Keratinocyte (primary cell): ENCODE results near the gene TELO2. TPM values are rescaled to one million over a fixed set of nuclear protein-coding genes. Genes with fewer than 3 reads are reported as not detected.

Experiments
- DNase-seq: peaks from one replicate; pipeline ENCODE4 v3.0.0-alpha.2; 2011; ENCODE audit warnings: low read depth, missing footprints, low spot score
- FAIRE-seq: peaks from 2 replicates; lab custom pipeline; 2011; peaks lifted over from hg19 to GRCh38; lab: Jason Lieb, UNC
- H2AFZ ChIP-seq: 2 replicates; pipeline ENCODE4 v1.6.0; 2012; ENCODE audit warnings: low read length, control low read depth, inconsistent platforms; ENCODE audit not compliant: control insufficient read depth
- H3K27ac ChIP-seq: 2 replicates; pipeline ENCODE4 v1.5.1; 2011; ENCODE audit warnings: low read length; ENCODE audit not compliant: control insufficient read depth, insufficient read depth
- H3K27me3 ChIP-seq: 3 replicates; pipeline ENCODE4 v1.6.0; 2011; ENCODE audit warnings: low read length; ENCODE audit not compliant: control insufficient read depth, insufficient read depth; ENCODE audit errors: extremely low read depth
- H3K36me3 ChIP-seq, 2 experiments: 2 replicates in 1 of 2; 3 replicates in 1 of 2; pipeline ENCODE4 v1.5.1; 2011; ENCODE audit warnings: low read length in 2 of 2, mild to moderate bottlenecking in 1 of 2; ENCODE audit not compliant: control insufficient read depth in 2 of 2, insufficient read depth in 2 of 2; ENCODE audit errors: extremely low read depth in 1 of 2
- H3K4me1 ChIP-seq: 3 replicates; pipeline ENCODE4 v1.5.1; 2011; ENCODE audit warnings: low read length; ENCODE audit not compliant: control insufficient read depth, insufficient read depth; ENCODE audit errors: extremely low read depth
- H3K4me2 ChIP-seq: 3 replicates; pipeline ENCODE4 v1.6.0; 2011; ENCODE audit warnings: low read depth, low read length; ENCODE audit not compliant: control insufficient read depth, insufficient read depth; ENCODE audit errors: extremely low read depth
- H3K4me3 ChIP-seq, 3 experiments: fragments of 200-600 bp in 1 of 3; sonication (generic) in 1 of 3; 2 replicates in 2 of 3; 3 replicates in 1 of 3; pipeline ENCODE4 v1.5.1; 2011 to 2016; ENCODE audit warnings: low read length in 3 of 3, mild to moderate bottlenecking in 3 of 3, control low read depth in 2 of 3, inconsistent platforms in 1 of 3, low read depth in 1 of 3, mixed read lengths in 1 of 3, mixed run types in 1 of 3, moderate library complexity in 1 of 3; ENCODE audit not compliant: control insufficient read depth in 2 of 3, insufficient read depth in 2 of 3; ENCODE audit errors: extremely low read depth in 1 of 3
- H3K79me2 ChIP-seq: 2 replicates; pipeline ENCODE4 v1.6.0; 2012; ENCODE audit warnings: low read length; ENCODE audit not compliant: control insufficient read depth, insufficient read depth
- H3K9ac ChIP-seq: 3 replicates; pipeline ENCODE4 v1.6.0; 2011; ENCODE audit warnings: low read length; ENCODE audit not compliant: control insufficient read depth, insufficient read depth; ENCODE audit errors: extremely low read depth
- H3K9me1 ChIP-seq: 3 replicates; pipeline ENCODE4 v1.6.0; 2011; ENCODE audit warnings: low read length; ENCODE audit not compliant: control insufficient read depth, insufficient read depth; ENCODE audit errors: extremely low read depth
- H3K9me3 ChIP-seq: 2 replicates; pipeline ENCODE4 v1.5.1; 2012; ENCODE audit warnings: low read depth, low read length; ENCODE audit not compliant: control insufficient read depth
- H4K20me1 ChIP-seq: 3 replicates; pipeline ENCODE4 v1.6.0; 2011; ENCODE audit warnings: low read length; ENCODE audit not compliant: control insufficient read depth, insufficient read depth; ENCODE audit errors: extremely low read depth
- EZH2 ChIP-seq: IDR thresholded peaks from one replicate; pipeline ENCODE4 v1.6.1; 2012; ENCODE audit warnings: inconsistent platforms, mild to moderate bottlenecking, low read length, moderate library complexity
- dilution Hi-C: fragments of 300-500 bp; cut with MboI; formaldehyde crosslinking; loops from one replicate; pipeline ENCODE4 v1.7.0; 2020; ENCODE audit warnings: low sequenced_read_pairs; ENCODE audit not compliant: extremely low pct_ligation_motif_present
- polyA plus RNA-seq, 5 experiments: library from polyadenylated mRNA; depleted of rRNA in 3 of 5; stranded (reverse) in 3 of 5; stranded (forward) in 1 of 5; unstranded in 1 of 5; fragments of >200 nt; gene quantifications; 1 replicate in 1 of 5; 2 replicates in 3 of 5; 3 replicates in 1 of 5; pipeline versions ENCODE4 v1.2.1 to v1.2.3, GENCODE V29; 2011 to 2012; ENCODE audit warnings: missing spikeins in 2 of 5, low read depth in 1 of 5, low replicate concordance in 1 of 5
- TF ChIP-seq, protein P1 (sequence below), 3 experiments: IDR thresholded peaks in 1 of 3; conservative IDR thresholded peaks in 1 of 3; optimal IDR thresholded peaks in 1 of 3; 2 replicates in 2 of 3; 3 replicates in 1 of 3; pipeline versions ENCODE3 to v1.5.1; 2011; ENCODE audit warnings: low read length in 3 of 3, mild to moderate bottlenecking in 3 of 3, moderate library complexity in 2 of 3, control low read depth in 1 of 3, inconsistent platforms in 1 of 3; ENCODE audit not compliant: insufficient read depth in 2 of 3; ENCODE audit errors: extremely low read depth in 1 of 3

TELO2 gene
- polyA plus RNA-seq, 1 donor (not counting 4 experiments of a cell fraction or from before 2014, with no cell fraction given) = 7.9 TPM

- no peak overlapping the region for H3K4me2 ChIP-seq
- no peaks in the 10 kb centered on the region for H3K9me3 ChIP-seq
- H4K20me1 ChIP-seq = no peaks in the 10 kb centered on the region
- FAIRE-seq = no peak
- no peaks in the 10 kb centered on the region for H3K9me1 ChIP-seq
- peaks cover 16% of the 10 kb centered on the region for H3K4me1 ChIP-seq
- H3K4me3 ChIP-seq = no peak overlapping the region
- H2AFZ ChIP-seq = no peak overlapping the region
- no peak for DNase-seq
- no peaks in the 10 kb centered on the region for H3K27me3 ChIP-seq
- no peak for TF ChIP-seq EZH2
- TF ChIP-seq, protein P1, sequence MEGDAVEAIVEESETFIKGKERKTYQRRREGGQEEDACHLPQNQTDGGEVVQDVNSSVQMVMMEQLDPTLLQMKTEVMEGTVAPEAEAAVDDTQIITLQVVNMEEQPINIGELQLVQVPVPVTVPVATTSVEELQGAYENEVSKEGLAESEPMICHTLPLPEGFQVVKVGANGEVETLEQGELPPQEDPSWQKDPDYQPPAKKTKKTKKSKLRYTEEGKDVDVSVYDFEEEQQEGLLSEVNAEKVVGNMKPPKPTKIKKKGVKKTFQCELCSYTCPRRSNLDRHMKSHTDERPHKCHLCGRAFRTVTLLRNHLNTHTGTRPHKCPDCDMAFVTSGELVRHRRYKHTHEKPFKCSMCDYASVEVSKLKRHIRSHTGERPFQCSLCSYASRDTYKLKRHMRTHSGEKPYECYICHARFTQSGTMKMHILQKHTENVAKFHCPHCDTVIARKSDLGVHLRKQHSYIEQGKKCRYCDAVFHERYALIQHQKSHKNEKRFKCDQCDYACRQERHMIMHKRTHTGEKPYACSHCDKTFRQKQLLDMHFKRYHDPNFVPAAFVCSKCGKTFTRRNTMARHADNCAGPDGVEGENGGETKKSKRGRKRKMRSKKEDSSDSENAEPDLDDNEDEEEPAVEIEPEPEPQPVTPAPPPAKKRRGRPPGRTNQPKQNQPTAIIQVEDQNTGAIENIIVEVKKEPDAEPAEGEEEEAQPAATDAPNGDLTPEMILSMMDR (optimal IDR thresholded peaks at IDR 0.05 in 1 of 3, IDR thresholded peaks at IDR 0.05 in 1 of 3, conservative IDR thresholded peaks at IDR 0.05 in 1 of 3; ENCODE audit: extremely low read depth in 1 of 3, insufficient read depth in 2 of 3, low read length in 3 of 3) = no peak
- H3K36me3 ChIP-seq = peaks cover 4 to 6% of the 10 kb centered on the region in 2 experiments
- dilution Hi-C loops = no loop called here
- H3K79me2 ChIP-seq = peaks cover 30% of the 10 kb centered on the region
- H3K27ac ChIP-seq = no peak overlapping the region
- no peak overlapping the region for H3K9ac ChIP-seq
Measured at GRCh38 chr16:1496464-1496863, 3.3 kb downstream of the TELO2 start.

- Histone ChIP-seq H3K79me2 (peaks cover 30% of the 10 kb centered on the region), H3K9me1 (no peaks in the 10 kb centered on the region), H3K36me3 (peaks cover 4 to 8% of the 10 kb centered on the region in 2 experiments), H3K4me1 (peaks cover 14% of the 10 kb centered on the region), H3K27me3 (no peaks in the 10 kb centered on the region), H4K20me1 (no peaks in the 10 kb centered on the region), H3K27ac (no peak overlapping the region), H3K4me2 (no peak overlapping the region), H3K9ac (no peak overlapping the region), H2AFZ (no peak overlapping the region), H3K9me3 (no peaks in the 10 kb centered on the region), H3K4me3 (no peak overlapping the region)
- dilution Hi-C loops = no loop called here
- no peak for DNase-seq
- no peak for TF ChIP-seq EZH2
- TF ChIP-seq, protein P1 (optimal IDR thresholded peaks at IDR 0.05 in 1 of 3, IDR thresholded peaks at IDR 0.05 in 1 of 3, conservative IDR thresholded peaks at IDR 0.05 in 1 of 3; ENCODE audit: extremely low read depth in 1 of 3, insufficient read depth in 2 of 3, low read length in 3 of 3) = no peak
- FAIRE-seq = no peak
Measured at GRCh38 chr16:1497014-1497598, 3.9 kb downstream of the TELO2 start.
